Measurements from ENCODE around the gene POMGNT2.
A peak's percentile ranks its signal among the peaks of the same experiment; 100 is the strongest.

Gene POMGNT2

DNA sequence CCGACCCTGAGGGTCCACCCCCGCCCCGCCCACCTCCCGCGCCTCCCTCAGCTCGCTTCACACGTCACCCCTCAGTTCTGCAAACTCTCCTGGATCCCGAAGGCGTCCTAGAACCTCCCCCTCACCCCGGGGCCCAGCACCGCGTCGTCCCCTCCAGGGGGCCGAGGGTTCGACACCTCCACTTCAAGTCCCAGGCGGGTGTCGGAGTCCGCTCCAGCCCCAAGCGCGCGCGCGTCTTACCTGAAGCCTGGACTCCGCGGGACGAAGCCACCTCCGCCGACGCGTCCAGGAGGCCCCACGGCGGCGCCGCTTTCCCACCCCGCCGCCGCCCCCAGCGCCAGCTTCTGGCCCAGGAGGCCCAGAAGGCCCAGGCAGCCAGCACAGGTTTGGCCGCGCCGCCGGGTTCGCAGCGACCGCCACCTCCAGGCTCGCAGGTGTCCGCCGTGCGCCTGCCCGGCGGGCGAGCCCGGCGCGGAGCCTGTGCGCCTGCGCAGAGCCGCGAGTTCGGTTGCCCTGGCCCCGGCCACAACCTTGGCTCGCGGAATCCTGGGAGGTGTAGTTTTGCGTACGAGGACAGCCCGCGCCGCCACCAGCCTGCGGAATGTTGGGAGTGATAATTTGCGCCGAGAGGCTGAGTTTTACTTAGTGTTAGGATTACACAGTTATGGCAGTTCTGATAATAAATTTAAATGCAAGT is at the start of gene POMGNT2:
Gene POMGNT2, minus strand, starts transcription at position 484 of the 697 bp plus-strand sequence. CDS start 24,648 bp downstream, outside the sequence.
- DNase-seq = peak; percentile 81

DNA sequence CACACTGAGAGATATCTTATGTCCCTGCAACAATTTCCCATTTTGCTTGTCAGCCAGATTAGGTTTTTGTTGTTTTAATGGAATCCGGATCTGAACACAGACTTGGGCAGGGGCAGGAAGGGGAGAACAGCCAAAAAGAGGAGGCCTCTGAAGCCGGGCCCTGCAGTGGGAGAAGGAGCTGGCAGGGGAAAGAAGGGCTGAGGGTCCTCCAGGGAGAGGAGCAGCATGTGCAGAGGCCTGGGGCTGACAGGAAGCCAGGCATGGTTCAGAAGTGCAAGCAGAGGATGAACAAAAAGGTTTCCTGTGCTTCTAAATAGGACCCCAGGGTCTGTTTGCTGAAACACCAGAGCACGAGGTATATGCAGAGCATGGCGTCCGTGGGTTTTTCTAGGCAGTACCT is 49.1 kb upstream of the POMGNT2 start:
- no peak for DNase-seq

DNA sequence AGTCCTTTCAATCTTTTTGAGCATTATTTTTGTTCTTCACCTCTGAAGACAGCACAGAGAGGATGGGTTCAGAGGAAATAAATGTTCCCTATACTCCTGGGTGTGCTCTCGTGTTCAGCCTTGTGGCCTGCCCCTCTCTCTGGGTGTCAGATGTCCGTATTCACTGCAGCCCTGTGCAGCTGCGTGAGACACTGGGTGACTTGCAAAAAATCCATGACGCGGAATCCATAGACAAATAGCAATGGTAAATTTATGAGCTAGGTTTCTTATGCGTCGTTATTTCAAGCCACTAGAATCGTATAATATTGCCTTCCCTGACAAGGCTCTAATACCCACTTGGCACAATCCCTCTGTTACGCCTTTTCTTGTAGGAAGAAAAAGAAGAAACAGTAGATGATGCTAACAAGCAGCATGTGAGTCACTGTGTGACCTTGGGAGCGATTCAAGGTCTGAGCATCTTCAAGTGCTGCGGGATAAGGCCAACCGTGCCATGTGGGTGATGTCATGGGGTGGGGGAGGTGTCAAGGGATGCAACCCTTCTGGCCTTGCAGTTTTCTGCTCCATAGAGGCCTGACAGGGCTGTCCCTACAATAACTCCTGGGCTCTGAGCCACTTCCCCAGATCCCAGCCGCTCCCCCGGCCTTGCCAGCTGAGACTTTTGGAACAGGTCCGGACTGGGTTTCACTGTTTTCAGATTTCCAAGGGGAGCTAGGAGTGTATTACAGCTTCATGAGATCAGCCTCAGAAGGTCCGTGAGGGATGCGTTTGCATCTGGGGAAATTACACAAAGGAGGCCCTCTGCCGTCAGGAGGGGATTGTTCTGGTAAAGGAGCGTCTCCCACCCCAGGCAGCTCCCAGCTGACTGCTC is 47.6 kb upstream of the POMGNT2 start:
- no peak for DNase-seq

DNA sequence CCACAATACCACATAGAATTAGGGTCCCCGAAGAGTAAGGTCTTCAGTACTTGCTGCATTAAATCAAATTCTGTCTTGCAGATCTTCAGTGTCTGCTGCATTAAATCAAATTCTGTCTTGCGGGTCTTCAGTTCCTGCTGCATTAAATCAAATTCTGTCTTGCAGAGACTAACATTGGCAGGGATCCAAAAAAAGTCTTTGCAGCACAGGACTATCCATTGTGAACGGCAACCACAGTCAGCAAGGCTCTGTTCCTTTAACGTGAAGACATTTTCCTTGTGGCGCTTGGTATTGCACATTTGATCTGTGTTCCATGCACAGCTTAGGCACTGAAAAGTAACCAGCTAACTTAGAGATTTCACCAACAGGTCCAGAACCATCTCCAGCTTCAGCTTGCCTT is 46.8 kb upstream of the POMGNT2 start:
- no peak for DNase-seq

DNA sequence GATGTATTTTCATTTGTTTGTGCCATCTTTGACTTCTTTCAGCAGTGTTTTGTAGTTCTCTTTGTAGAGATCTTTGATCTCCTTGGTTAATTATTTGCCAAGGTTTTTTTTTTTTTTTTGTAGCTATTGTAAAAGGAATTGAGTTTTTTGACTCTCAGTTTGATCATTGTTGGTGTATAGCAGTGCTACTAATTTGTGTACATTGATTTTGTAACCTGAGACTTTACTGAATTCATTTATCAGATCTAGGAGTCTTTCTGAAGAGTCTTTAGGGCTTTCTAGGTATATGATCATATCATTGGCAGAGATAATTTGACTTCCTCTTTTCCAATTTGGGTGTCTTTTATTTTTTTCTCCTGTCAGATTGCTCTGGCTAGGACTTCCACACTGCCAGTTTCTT is 42.2 kb upstream of the POMGNT2 start:
- DNase-seq = no peak

DNA sequence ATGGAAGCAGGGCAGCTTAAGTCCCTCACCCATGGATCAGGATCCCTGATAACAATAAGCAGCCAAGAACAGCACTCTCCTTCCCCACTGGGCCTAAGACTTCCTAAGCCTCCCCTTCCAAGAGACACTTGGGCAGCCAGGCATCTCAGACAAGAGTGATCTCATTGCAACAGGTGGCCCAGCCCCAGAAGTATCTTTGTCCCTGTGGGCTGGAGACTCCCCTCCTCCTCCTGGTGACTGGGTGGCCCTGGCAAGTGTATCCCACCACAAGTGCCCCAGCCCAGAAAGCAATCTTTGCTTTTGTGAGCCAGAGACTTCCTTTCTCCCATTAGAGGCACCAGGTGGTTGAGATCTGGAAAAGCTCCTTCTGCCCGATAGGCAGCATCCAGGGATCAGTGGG is 40.7 kb upstream of the POMGNT2 start:
- DNase-seq = no peak

DNA sequence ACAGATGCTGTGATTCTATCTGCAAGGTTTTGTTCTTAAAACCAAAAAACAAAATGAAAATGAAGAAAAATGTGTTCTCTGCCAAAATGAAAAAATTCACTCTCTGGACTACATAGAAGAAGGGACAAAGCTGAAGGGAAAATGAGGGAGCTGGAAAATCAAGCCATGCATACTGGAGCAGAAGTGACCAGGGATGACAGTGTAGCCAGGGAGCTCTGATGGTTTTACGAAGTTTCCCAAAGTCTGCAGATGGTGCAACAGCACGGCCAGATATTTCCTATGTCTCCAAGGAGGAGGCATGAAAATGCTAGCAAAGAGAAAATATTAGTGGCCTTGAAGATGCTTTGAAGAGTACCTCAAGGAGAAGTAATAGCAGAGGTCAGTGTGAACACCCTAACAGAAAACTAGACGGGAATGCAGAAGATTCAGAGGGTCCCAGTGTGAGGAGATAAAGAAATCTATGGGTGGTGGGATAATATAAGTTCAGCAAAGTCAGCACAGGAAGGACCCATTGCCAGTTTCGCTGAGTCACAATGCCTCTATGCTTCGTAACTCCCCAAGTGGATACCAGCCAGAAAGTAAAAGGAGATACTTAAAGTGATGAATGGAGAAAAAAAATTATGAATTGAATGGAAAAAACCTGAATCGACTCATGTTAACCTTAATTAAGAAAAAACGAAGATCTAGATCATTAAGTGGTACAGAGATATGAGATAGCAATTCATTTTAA is 39.0 kb upstream of the POMGNT2 start:
- no peak for DNase-seq

DNA sequence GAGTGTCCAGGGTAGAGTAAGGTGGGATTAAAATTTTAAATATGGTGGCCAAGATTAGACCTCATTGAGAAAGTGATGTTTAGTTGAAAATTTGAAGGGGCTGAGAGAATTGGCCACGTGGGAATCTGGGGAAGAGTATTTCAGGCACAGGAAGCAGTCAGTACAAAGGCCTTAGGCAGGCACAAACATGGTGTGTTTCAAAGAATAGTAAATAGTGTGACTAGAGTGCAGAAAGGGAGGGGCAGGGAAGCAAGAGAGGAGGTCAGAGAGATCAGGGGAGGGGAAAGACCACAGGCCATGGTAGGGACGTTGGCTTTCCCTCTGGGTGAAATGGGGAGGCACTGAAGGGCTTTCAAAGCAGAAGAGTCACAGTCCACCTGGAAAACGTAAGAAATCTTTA is 36.6 kb upstream of the POMGNT2 start:
- DNase-seq = no peak

DNA sequence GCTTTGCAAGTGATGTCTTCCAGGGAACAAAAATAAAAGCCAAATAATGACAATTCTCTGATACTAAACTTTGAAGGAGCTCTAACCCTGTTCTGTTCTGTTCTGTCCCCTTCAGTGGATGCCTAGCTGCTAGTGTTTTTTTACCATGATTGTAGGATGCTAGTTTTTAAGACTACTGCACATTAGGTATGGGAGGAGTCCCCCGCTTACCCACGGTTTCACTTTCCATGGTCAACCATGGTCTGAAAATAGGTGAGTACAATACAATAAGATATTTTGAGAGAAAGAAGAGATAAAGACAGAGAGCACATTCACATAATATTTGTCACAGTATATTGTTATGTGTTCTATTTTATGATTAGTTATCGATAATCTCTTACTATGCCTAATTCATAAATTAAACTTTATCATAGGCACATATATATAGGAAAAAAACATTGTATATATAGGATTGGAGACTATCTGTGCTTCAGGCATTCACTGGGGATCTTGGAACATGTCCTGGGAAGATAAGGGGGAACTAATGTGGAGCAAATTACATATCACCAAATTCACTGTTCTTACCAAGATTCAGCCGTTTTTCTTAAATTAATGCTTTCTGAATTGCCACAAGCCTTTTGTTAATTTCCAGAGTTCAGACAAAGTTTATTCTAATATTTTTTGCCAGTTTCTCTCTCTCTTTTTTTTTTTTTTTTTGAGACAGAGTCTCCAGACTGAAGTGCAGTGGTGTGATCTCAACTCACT is 32.8 kb upstream of the POMGNT2 start:
- DNase-seq = no peak

DNA sequence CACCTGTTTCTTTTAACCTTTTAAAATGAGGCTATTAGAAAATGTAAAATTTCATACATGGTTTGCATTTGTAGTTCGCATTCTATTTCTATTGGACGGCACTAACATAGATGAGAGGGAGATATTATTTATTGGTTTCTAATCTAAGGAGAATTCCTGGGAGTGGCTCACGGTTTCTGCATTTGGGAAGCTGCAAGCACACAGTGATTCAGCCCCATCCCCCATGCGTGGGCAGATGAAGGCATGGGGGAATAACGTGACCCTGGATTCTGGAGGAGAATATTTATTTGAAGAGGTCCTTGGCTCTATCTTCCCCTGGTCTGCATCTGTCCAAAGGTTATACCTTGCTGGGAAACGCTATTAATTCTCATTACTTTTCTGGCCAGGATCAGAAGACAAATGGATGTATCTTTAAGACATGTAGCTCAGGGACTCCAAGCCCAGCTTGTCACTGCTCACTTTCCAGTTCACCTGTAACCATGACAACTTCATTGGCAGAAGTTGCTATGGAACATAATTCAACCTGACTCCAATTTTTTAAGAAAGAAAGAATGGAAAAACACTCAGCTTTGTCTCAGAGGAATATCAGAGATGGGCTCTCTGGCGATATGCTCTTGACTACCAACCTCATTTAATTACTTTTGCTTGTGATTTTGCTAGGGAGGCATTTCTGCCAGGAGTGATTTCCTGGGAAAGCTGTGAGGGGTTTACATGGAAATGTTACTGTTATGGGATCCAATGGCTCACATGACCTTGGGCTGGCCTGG is 27.2 kb upstream of the POMGNT2 start:
- no peak for DNase-seq

DNA sequence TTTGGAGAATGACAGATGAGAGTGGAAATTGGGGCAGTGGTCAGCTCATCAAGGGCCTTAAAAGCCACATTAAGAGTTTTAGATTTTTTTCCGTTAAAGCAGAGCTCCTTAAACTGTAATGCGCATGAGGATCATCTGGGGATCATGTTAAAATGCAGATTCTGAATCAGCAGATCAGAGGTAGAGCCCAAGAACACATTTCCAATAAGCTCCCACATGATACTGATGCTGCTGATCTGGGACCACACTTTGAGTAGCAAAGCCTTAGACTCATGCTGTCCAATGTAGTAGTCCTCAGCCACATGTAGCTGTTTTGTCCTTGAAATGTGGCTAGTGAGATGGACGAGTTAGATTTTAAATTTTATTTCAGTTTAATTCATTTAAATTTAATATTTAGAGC is 26.3 kb upstream of the POMGNT2 start:
- no peak for DNase-seq

DNA sequence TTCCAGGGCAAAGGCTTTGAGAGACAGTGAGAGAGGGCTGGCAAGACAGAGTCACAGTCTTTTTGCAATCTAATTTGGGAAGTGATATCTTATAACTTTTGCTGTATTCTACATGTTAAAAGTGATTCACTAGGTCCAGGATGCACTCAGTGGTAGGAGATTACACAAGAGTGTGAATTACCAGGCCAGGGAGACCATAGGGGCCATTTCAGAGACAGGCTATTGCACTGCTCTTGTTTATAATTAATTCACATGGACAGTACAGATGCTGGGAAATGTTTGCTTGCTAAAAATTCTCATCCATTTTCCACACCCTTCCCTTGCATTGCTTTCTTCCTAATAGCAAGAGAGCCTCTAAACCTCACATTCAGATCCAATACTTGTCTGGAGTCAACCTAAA is 22.6 kb upstream of the POMGNT2 start:
- DNase-seq = no peak

DNA sequence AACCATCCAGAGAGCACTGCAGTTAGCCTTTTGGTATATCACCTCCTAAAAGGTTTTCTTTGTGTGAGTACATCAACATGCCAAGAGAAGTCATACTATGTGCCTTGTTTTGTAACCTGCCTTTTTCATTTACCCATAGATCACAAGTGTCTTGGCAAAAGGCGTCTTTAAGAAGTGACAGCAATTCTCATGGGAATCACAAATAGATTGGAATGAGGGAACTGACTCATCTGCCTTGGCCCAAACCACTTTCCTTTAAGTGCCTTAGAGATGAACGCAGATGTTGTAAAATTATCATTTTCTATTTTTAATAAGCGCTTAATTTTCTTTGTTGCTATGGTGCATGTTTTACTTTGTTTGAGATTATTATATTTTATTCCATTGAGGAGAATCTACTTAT is 20.7 kb upstream of the POMGNT2 start:
- no peak for DNase-seq

DNA sequence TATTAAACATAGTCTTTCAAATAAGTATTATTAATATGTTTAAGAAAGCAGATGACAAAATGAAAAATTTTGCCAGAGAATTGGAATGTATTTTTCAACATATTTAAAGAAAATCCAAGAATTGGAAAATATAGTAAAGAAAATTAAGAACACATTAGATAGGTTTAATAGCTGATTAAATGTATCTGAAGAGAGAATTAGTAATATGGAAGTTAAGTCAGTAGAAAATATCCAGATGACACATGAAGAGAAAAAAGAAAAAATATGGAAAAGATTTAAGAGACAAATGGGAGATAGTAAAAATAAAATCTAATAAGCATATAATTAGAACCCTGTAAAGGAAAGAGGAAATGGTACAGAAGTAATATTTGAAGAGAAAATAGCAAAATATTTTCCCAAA is 18.0 kb upstream of the POMGNT2 start:
- DNase-seq = no peak

DNA sequence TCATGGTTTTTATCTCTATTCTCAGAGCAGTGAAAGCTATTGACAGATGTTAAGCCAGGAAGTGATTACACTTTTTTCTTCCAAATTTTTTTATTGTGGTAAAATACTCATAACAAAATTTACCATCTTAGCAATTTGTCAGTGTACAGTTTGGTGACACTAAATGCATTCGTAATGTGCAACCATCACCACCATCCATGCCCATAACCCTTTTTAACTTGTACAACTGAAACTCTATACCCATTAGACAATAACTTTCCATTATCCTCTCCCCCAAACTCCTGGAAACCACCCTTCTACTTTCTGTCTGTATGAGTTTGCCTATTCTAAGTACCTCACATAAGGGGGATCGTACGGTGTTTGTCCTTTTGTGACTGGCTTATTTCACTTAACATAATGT is 15.1 kb upstream of the POMGNT2 start:
- no peak for DNase-seq

DNA sequence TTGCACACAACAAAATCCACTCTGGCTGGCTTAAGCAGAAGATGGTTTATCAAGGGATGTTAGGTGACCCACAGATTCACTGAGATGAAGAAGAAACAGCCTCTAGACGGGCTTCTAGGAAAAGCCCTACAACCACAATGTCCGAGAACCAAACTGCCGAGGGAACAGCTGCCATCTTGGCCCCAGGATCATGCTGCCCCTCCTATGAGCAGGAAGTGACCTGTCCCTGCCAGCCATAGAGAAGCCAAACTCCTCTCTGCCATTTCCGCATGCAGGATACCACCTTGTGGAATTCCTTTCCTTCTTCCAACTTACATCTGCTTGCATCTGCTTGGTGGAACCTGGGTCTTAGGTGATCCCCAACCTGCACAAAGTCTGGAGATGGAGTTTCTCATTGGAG is 11.4 kb upstream of the POMGNT2 start:
- no peak for DNase-seq

DNA sequence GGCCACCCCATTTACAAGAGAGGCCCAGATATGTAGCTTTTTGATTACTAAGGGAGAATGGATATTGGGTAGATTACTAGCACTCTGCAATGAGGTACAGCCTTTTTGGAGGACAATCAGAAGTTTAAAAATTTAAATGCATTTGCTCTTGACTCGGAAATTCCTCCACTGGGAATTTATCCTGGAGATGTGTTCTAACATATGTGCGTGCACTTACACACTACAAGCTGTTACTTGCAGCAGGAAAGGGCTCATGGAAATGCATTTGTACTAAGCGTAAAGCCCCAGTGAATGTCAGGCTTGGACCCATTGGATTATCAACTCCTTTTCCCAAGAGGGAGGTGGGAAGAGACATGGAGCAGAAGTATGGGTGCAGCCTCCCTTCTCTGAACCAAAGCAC is 7.8 kb upstream of the POMGNT2 start:
- DNase-seq = no peak

DNA sequence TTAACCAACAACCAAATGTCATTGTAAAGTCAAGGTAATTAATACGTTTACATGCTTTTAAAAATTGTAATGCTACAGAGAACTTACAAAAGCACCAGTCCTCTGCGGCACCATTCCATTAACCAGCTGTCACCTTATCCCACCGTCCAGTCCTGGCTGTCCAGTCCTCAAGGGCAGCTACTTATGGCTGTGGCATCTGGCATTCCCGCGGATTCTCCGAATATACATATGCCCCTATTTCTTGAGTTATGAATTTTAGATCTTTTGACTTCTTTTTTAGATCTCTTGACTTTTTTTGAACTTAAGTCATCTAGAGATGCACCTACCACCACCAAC is 382 bp upstream of the POMGNT2 start:
- DNase-seq = no peak

DNA sequence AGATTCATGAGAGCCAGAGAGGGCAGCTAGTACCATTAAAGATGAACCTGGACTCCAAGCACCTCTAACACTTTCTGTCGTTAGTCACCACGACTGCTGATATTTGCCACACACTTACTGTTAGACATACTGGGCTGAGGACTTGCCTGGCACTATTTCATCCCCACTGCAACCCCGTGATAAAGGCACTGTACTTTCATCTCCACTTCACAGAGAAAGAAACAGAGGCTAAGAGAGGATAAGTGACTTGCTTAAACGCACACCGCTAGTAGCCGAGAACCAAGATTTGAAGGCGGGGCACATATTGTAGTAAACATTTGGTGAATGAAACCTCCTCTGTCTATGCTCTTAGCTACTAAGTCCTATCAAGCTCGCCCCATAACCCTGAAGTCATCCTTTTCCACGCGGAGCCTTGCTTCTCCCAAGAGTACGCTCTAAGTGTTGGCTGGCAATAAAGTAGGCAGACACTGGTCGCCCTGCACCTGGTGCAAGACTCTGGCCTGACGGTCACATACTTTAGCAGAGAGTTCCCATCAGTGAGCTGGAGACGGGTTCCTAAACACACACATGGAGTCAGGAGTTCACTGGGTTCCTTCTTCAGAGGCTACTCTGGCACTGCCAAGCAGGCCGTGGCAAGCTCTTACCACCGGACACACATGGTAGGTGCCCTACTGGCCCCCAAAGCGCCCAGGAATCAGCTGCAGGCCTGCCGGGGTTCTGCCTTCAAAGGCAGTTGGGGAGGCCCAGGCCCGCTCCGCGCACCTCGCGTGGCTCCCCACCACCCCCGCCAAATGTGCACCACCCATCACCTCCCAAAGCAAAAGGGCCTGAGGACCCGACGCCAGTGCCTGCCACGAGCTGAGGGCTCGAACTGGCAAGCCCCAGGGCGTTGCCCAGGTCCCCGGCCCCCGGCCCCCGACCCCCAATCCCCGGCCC is 951 bp downstream of the POMGNT2 start:
- DNase-seq = no peak

DNA sequence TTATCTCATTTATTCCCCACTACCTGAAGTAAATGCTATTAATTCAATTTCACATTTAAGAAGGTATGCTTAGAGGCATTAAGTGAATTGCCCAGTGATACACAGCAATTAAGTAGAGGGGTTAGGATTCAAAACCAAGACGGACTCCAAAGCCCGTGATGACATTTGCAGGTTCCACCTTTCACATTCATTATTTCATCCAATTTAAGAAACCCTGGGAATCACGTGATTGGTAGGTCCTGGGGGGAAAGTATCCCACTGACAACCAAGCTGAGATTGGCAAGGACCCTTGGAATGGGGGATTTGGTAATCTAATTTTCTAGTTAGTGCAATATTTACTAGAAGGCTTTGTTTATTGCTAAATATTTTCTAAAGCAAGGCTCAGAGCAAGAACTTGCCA is 1.8 kb downstream of the POMGNT2 start:
- DNase-seq = no peak

DNA sequence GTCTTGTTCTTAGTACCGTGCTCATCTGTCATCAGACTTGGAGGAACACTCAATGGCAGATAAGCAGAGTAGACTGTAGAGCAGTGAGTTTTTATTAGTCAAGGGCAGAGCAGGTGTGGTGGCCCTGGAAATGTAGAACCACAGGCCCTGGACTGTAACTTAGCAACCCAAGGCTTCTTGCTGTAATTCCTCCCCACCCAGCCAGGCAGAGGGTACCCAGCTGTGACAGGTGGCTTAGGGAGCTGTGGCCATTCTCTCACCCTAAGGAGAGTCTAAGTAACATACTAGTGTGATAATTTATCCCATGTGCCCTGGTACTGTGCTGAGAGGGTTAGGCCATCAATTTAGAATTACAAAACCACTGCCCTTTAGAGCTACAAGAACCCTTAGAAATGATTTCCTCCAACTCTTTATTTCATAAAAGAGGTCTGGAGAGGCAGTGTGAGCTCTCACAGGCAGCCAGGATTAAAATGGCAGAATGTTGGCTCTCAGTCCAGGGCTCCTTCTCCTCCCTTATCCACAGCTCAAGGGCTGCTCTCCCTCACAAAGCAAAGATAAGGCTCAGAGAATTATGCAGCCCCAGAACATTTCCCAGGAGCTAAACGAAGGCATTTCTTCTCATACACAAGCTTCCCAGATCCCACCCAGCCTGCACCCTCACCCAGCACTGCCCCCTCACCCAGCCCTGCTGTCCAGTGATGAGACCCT is 3.0 kb downstream of the POMGNT2 start:
- DNase-seq = no peak

Measured in activated effector memory CD4-positive, alpha-beta T cell treated with Interleukin-2 at 50 U/mL for 16 hours (primary cell).